ENCODE results near the gene PARD3B. TPM values are rescaled to one million over a fixed set of nuclear protein-coding genes. Genes with fewer than 3 reads are reported as not detected.

PARD3B gene
- total RNA-seq, 1 experiment from 2014 or later, result 3.6 TPM

- BruUV-seq (replicated peaks), result no TSS peak
- CTCF ChIA-PET, result no interaction called here
- ATAC-seq (no peak), DNase-seq (ENCODE audit: low read depth, low spot score) (no peak)
- H3K9me3 ChIP-seq (ENCODE audit: control insufficient read depth, insufficient read depth, low read depth, low read length), result no peaks in the 10 kb centered on the region
- H3K4me1 ChIP-seq (ENCODE audit: control insufficient read depth, insufficient read depth, low read length), result no peaks in the 10 kb centered on the region
- H3K36me3 ChIP-seq (ENCODE audit: control insufficient read depth, insufficient read depth, low read length), result no peaks in the 10 kb centered on the region
- TF ChIP-seq TCF7L2 (IDR thresholded peaks at IDR 0.05; ENCODE audit: low read depth, low read length), result no peak
- no peak for TF ChIP-seq REST (IDR thresholded peaks at IDR 0.05; ENCODE audit: insufficient read depth in 1 of 2, low read depth in 2 of 2, low read length in 1 of 2)
- TF ChIP-seq POLR2AphosphoS5 (IDR thresholded peaks at IDR 0.05; ENCODE audit: low read depth, low read length), result no peak
- TF ChIP-seq CTCF (IDR thresholded peaks at IDR 0.05), result no peak
- TF ChIP-seq SIN3A (IDR thresholded peaks at IDR 0.05; ENCODE audit: borderline replicate concordance, insufficient read depth, low read depth, low read length), result no peak
- H3K27ac ChIP-seq (ENCODE audit: low read length), result no peak overlapping the region
- no peak overlapping the region for H3K4me3 ChIP-seq (ENCODE audit: low read depth in 2 of 2, low read length in 2 of 2)
- POLR2A ChIA-PET, result no interaction called here
- no peaks in the 10 kb centered on the region for H3K27me3 ChIP-seq (ENCODE audit: control insufficient read depth, insufficient read depth, low read length)
- in situ Hi-C loops (cut with HindIII; ENCODE audit: low pct_unique_long_range_greater_than_20kb, low sequenced_read_pairs) (no loop called here), intact Hi-C loops (cut with micrococcal nuclease; ENCODE audit: unreplicated experiment) (no loop called here)
These were observed 546.1 kb downstream of the PARD3B start for GRCh38 chr2:205091411-205091810.

GRCh38 chr2:205094031-205094430, 548.8 kb downstream of the PARD3B start:
- DNase-seq (ENCODE audit: low read depth, low spot score), result no peak
- intact Hi-C loops (cut with micrococcal nuclease; ENCODE audit: unreplicated experiment), result no loop called here
- CTCF ChIA-PET, result no interaction called here

More at GRCh38 chr2:205094031-205094430, 548.8 kb downstream of the PARD3B start:
- H3K27me3 ChIP-seq (ENCODE audit: control insufficient read depth, insufficient read depth, low read length), result no peaks in the 10 kb centered on the region
- no peaks in the 10 kb centered on the region for H3K9me3 ChIP-seq (ENCODE audit: control insufficient read depth, insufficient read depth, low read depth, low read length)
- BruUV-seq (replicated peaks), result no TSS peak
- H3K4me3 ChIP-seq (ENCODE audit: low read depth in 2 of 2, low read length in 2 of 2), result no peak overlapping the region
- POLR2A ChIA-PET, result no interaction called here
- no peaks in the 10 kb centered on the region for H3K4me1 ChIP-seq (ENCODE audit: control insufficient read depth, insufficient read depth, low read length)
- H3K36me3 ChIP-seq (ENCODE audit: control insufficient read depth, insufficient read depth, low read length), result no peaks in the 10 kb centered on the region
- no peak for TF ChIP-seq CTCF (IDR thresholded peaks at IDR 0.05)
- H3K27ac ChIP-seq (ENCODE audit: low read length), result no peak overlapping the region
- in situ Hi-C loops (cut with HindIII; ENCODE audit: low pct_unique_long_range_greater_than_20kb, low sequenced_read_pairs), result no loop called here
- ATAC-seq, result no peak

Measured in Panc1 (cell line).